Kidney (tissue), 14 donors: ENCODE measurements around the gene DLGAP1. TPM values are rescaled to one million over a fixed set of nuclear protein-coding genes. Genes with fewer than 3 reads are reported as not detected.

Experiments used
- DNase-seq, 5 donors: peaks; one replicate each; pipeline ENCODE4 v3.0.0-alpha.2; 2013 to 2020
- FAIRE-seq: peaks from 2 replicates; lab custom pipeline; 2012; peaks lifted over from hg19 to GRCh38; lab: Jason Lieb, UNC
- H3K27ac ChIP-seq, 2 donors: one replicate each; pipeline ENCODE4 v1.7.0; 2013; ENCODE audit warnings: low read depth in 2 of 2, low read length in 2 of 2, inconsistent platforms in 1 of 2
- H3K27me3 ChIP-seq: one replicate; pipeline ENCODE4 v1.7.1; 2013; ENCODE audit warnings: low read length, inconsistent platforms; ENCODE audit not compliant: control insufficient read depth, insufficient read depth
- H3K36me3 ChIP-seq, 3 donors: one replicate each; pipeline versions ENCODE4 v1.7.0 to v1.7.1; 2013; ENCODE audit warnings: low read length in 3 of 3, control low read depth in 1 of 3, inconsistent platforms in 1 of 3; ENCODE audit not compliant: insufficient read depth in 3 of 3, control insufficient read depth in 2 of 3
- H3K4me1 ChIP-seq, 3 donors: one replicate each; pipeline versions ENCODE4 v1.7.0 to v1.7.1; 2013; ENCODE audit warnings: low read length in 3 of 3, inconsistent platforms in 1 of 3, low read depth in 1 of 3; ENCODE audit not compliant: control insufficient read depth in 2 of 3, insufficient read depth in 2 of 3
- H3K4me3 ChIP-seq, 3 donors: one replicate each; pipeline versions ENCODE4 v1.7.0 to v1.8.1; 2013; ENCODE audit warnings: low read length in 3 of 3, control low read depth in 1 of 3, inconsistent platforms in 1 of 3
- H3K9ac ChIP-seq, 3 donors: one replicate each; pipeline versions ENCODE4 v1.7.0 to v1.7.1; 2013; ENCODE audit warnings: low read length in 3 of 3, control low read depth in 1 of 3, inconsistent platforms in 1 of 3
- H3K9me3 ChIP-seq, 3 donors: one replicate each; pipeline versions ENCODE4 v1.7.0 to v1.7.1; 2013; ENCODE audit warnings: low read length in 3 of 3, control low read depth in 1 of 3, inconsistent platforms in 1 of 3; ENCODE audit not compliant: control insufficient read depth in 2 of 3, insufficient read depth in 1 of 3
- CTCF ChIP-seq: IDR thresholded peaks from 3 replicates; pipeline ENCODE4 v1.5.1; 2012; ENCODE audit warnings: mild to moderate bottlenecking, moderate library complexity, borderline replicate concordance; ENCODE audit not compliant: insufficient read depth; ENCODE audit errors: extremely low read depth
- intact Hi-C: fragments of 100-400 bp; cut with DNase I; formaldehyde crosslinking; loops from one replicate; pipeline ENCODE4 v1.11.1; 2022
- polyA plus RNA-seq: library from polyadenylated mRNA; stranded (reverse); fragments of 350-450 nt; fragmentation: Illumina TruSeq; extraction: RNeasy Lipid Tissue Mini Kit (QIAGEN cat#74804); gene quantifications from one replicate; pipeline ENCODE4 v1.2.3, GENCODE V29; 2014; ENCODE audit warnings: low read depth, low replicate concordance; ENCODE audit not compliant: insufficient read depth
- total RNA-seq: library from RNA; stranded (reverse); fragmentation: NEBNext Ultra II Directional; extraction: Animal tissue kit (Norgen Biotek cat#: 25700); gene quantifications from one replicate; pipeline ENCODE4 v1.2.1, GENCODE V29; 2021
- donor health status: control.
- donor health status: control.
- donor health status: control.
- donor health status: control.
- donor health status: control.
- donor health status: DM: yes; HTN: yes; CAD: no.
- donor health status: Normal renal cell carcinoma (clear cell type).

Gene DLGAP1
- total and polyA plus RNA-seq, 2 donors from 2014 or later, result 1.2 to 32.8 TPM

GRCh38 chr18:3455090-3455635, 999.9 kb downstream of the DLGAP1 start:
- Histone ChIP-seq H3K36me3 (peaks cover 6 to 11% (median 9%) of the 10 kb centered on the region in 3 donors), H3K27me3 (no peaks in the 10 kb centered on the region), H3K4me1 (peaks cover 7 to 21% (median 14%) of the 10 kb centered on the region in 3 donors), H3K4me3 (peak overlapping the region in 1 of 3 donors; percentile 94), H3K9me3 (no peaks in the 10 kb centered on the region), H3K27ac (peak overlapping the region; percentile 86 to 99), H3K9ac (peak overlapping the region in 2 of 3 donors; percentile 14 to 99)
- intact Hi-C loops, result loop anchor here (10.0 kb wide), 2 partner anchors 140 to 180 kb away; no protein-coding TSS in a partner anchor
- FAIRE-seq (no peak), DNase-seq (no peak)
- TF ChIP-seq CTCF, result no peak

- peak overlapping the region; percentile 98 to 99 for H3K27ac ChIP-seq
- intact Hi-C loops, result loop anchor here (10.0 kb wide), 2 partner anchors 140 to 180 kb away; no protein-coding TSS in a partner anchor
- peak; percentile 51 for FAIRE-seq
Measured at GRCh38 chr18:3454365-3455089, 1000.6 kb downstream of the DLGAP1 start.

GRCh38 chr18:3453540-3454364, 1001.4 kb downstream of the DLGAP1 start:
- FAIRE-seq (no peak), DNase-seq (peak; percentile 53 to 92 (median 86))
- H3K4me1 ChIP-seq, result peaks cover 7 to 21% (median 12%) of the 10 kb centered on the region in 3 donors
- no peaks in the 10 kb centered on the region for H3K27me3 ChIP-seq
- peaks cover 3 to 6% (median 6%) of the 10 kb centered on the region in 3 donors for H3K36me3 ChIP-seq
- peak overlapping the region; percentile 40 to 94 (median 91) for H3K4me3 ChIP-seq
- intact Hi-C loops, result loop anchor here (10.0 kb wide), 2 partner anchors 141 to 179 kb away; no protein-coding TSS in a partner anchor
- H3K27ac ChIP-seq, result peak overlapping the region; percentile 98 to 99
- no peaks in the 10 kb centered on the region for H3K9me3 ChIP-seq
- peak overlapping the region; percentile 43 to 99 (median 67) for H3K9ac ChIP-seq
- TF ChIP-seq CTCF, result no peak

More at GRCh38 chr18:3454365-3455089, 1000.6 kb downstream of the DLGAP1 start:
- peaks cover 7 to 21% (median 14%) of the 10 kb centered on the region in 3 donors for H3K4me1 ChIP-seq
- H3K4me3 ChIP-seq, result peak overlapping the region; percentile 40 to 94 (median 64)
- DNase-seq, result peak in 3 of 5 donors; percentile 50 to 86 (median 86)
- H3K27me3 ChIP-seq, result no peaks in the 10 kb centered on the region
- no peaks in the 10 kb centered on the region for H3K9me3 ChIP-seq
- H3K36me3 ChIP-seq, result peaks cover 6 to 9% (median 8%) of the 10 kb centered on the region in 3 donors
- peak; percentile 48 for TF ChIP-seq CTCF
- H3K9ac ChIP-seq, result peak overlapping the region; percentile 14 to 99 (median 67)
